ENCODE measurements around the gene TOMM22.

TOMM22 gene

DNA sequence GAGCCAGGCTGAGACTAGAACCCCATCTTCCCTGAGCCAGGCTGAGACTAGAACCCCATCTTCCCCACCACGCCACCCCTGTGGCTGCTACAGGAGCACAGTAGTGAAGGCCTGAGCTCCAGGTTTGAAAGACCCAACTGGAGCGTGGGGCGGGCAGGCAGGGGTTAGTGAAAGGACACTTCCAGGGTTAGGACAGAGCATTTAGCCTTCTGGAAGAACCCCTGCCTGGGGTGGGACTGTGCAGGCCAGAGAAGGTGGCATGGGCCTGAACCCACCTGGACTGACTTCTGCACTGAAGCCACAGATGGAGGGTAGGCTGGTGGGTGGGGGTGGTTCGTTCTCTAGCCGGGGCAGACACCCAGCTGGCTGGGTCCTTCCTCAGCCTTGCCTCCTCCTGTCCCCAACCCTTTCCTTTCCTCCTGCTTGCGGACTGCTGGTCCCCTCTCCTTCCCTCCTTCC, 50.0 kb downstream of the TOMM22 start:
- peaks cover 79% of the 10 kb centered on the region for H3K36me3 ChIP-seq
- TF ChIP-seq, protein P1, sequence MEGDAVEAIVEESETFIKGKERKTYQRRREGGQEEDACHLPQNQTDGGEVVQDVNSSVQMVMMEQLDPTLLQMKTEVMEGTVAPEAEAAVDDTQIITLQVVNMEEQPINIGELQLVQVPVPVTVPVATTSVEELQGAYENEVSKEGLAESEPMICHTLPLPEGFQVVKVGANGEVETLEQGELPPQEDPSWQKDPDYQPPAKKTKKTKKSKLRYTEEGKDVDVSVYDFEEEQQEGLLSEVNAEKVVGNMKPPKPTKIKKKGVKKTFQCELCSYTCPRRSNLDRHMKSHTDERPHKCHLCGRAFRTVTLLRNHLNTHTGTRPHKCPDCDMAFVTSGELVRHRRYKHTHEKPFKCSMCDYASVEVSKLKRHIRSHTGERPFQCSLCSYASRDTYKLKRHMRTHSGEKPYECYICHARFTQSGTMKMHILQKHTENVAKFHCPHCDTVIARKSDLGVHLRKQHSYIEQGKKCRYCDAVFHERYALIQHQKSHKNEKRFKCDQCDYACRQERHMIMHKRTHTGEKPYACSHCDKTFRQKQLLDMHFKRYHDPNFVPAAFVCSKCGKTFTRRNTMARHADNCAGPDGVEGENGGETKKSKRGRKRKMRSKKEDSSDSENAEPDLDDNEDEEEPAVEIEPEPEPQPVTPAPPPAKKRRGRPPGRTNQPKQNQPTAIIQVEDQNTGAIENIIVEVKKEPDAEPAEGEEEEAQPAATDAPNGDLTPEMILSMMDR (IDR thresholded peaks at IDR 0.05; ENCODE audit: low read depth, low read length) = no peak
- no peak for DNase-seq
- peaks cover 5% of the 10 kb centered on the region; the same call in 1 of the 2 replicates for H3K4me1 ChIP-seq
- H3K9me3 ChIP-seq = no peaks in the 10 kb centered on the region
- no peak overlapping the region for H3K4me3 ChIP-seq (ENCODE audit: low read depth, low read length)
- H3K27me3 ChIP-seq = no peaks in the 10 kb centered on the region

DNA sequence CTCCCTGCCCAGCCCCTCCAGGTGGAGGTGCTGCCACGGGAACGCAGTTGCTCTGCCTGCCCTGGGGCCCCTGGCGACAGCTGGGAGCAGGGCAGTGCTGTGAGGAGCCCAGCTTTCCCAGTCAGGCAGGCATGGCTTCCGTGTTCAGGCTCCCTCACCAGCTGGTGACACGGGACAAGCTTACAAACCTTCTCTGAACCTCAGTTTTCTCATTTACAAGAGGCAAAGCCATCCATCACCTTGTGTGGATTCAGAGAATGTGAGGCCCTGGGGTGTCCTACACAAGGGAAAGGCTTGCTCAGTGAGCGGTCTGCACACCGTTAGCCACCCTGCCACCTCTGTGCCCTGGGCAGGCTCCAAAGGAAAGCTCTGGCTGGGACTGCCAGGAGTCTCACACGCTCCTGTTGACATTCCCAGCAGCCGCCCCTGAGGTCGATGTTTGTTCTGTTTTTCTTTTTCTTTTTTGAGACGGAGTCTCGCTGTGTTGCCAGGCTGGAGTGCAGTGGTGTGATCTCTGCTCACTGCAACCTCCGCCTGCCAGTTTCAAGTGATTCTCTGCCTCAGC, 50.6 kb downstream of the TOMM22 start:
- H3K4me3 ChIP-seq (ENCODE audit: low read depth, low read length) = no peak overlapping the region
- no peak for DNase-seq
- H3K36me3 ChIP-seq = peaks cover 79% of the 10 kb centered on the region
- TF ChIP-seq, protein P1 (IDR thresholded peaks at IDR 0.05; ENCODE audit: low read depth, low read length) = no peak
- H3K9me3 ChIP-seq = no peaks in the 10 kb centered on the region
- H3K27me3 ChIP-seq = no peaks in the 10 kb centered on the region
- peaks cover 5% of the 10 kb centered on the region; the same call in 1 of the 2 replicates for H3K4me1 ChIP-seq

DNA sequence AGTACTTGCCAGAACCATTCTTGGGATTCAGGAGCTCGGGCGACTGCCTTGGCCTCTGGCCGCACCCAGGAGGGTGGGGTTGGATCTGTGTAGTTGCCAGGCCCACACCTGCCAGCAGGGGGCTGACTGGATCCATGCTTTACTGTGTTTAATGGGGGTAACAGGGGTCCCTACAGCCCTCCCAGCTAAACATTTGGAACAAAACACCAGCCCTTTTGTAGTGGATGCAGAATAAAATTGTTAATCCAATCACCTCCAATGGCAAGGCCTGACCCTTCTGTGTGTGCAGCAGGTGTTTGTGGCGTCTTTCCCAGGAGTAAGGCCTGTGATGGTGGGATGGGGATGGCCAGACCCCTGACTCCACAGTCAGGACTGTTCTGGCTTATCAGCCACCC, 51.6 kb downstream of the TOMM22 start:
- H3K4me3 ChIP-seq (ENCODE audit: low read depth, low read length) = no peak overlapping the region
- H3K36me3 ChIP-seq = peaks cover 79% of the 10 kb centered on the region
- no peaks in the 10 kb centered on the region for H3K27me3 ChIP-seq
- peaks cover 5% of the 10 kb centered on the region; the same call in 1 of the 2 replicates for H3K4me1 ChIP-seq
- no peaks in the 10 kb centered on the region for H3K9me3 ChIP-seq
- DNase-seq = peak; percentile 76
- TF ChIP-seq, protein P1 (IDR thresholded peaks at IDR 0.05; ENCODE audit: low read depth, low read length) = peak; percentile 91

DNA sequence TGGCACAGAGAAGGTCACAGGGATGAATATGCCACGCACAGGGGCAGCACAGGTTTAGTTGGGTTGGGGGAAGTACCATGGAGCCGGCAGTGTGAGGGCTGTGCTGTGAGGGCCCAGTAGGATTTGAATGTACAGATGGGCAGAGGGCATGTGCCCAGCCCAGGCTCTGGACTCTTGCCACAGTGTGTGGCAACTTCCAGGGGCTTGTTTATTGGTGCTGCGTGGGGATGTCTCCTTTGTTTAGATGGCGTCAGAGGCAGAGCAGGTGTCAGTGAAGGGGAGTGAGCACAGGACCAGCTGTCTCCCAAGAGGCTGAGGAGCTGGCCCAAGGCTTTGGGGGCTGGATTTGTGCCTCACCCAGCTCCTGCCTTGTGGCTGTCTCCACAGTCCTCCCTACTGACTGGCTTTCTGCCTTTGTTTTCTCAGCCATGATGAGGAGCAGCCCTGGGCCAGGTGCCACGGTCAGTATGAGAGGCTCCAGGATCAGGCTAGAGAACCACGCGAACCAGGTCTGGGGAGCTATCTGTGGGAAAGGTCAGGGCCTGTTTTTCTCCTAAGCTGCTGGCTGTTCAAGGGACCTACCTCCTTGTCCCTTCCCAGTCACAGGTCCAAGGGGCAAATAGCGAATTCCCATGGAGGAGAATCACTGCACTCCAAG, 52.1 kb downstream of the TOMM22 start:
- TF ChIP-seq, protein P1 (IDR thresholded peaks at IDR 0.05; ENCODE audit: low read depth, low read length) = no peak

DNA sequence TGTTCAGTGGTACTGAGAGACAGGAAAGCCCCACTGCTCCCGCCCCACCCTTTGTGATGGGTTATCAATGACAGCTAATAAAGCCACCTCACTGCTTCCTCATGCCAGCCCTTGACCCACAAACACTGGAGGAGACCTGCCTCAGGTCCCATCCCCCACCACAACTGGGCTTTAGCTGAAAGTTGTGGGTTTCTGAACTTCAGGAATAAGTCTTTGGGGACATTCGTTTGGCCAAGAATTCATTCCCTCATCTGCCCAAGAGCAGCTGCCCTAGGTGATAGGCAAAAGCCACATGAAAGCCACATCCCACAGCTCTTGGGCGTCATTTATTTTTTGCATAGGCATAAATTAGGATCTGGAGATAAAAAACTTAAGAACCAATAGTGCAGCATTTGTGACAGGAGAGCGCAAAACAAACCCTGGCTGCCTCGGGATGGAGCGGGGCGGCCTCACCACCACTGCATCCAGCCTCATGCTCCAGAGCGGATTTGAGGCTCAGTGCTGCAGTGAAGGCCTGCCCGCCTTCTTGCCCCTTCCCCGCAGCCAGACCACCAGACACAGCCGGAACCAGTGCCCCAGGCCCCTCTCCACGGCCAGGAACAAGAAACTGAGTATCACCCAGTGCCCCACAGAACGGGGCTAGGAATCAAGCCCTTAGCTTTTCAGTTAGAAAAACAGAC, 52.8 kb downstream of the TOMM22 start:
- TF ChIP-seq, protein P1 (IDR thresholded peaks at IDR 0.05; ENCODE audit: low read depth, low read length) = no peak
- Histone ChIP-seq H3K27me3 (no peaks in the 10 kb centered on the region), H3K4me1 (peaks cover 5% of the 10 kb centered on the region; the same call in 1 of the 2 replicates), H3K4me3 (ENCODE audit: low read depth, low read length) (no peak overlapping the region), H3K9me3 (no peaks in the 10 kb centered on the region), H3K36me3 (peaks cover 79% of the 10 kb centered on the region)
- DNase-seq = no peak

More for the DNA sequence above, 52.1 kb downstream of the TOMM22 start:
- H3K36me3 ChIP-seq = peaks cover 79% of the 10 kb centered on the region
- peaks cover 5% of the 10 kb centered on the region; the same call in 1 of the 2 replicates for H3K4me1 ChIP-seq
- DNase-seq = no peak
- H3K9me3 ChIP-seq = no peaks in the 10 kb centered on the region
- H3K27me3 ChIP-seq = no peaks in the 10 kb centered on the region
- H3K4me3 ChIP-seq (ENCODE audit: low read depth, low read length) = no peak overlapping the region

All from BE2C (cell line).